ENCODE measurements around the gene STK25. TPM values are rescaled to one million over a fixed set of nuclear protein-coding genes. Genes with fewer than 3 reads are reported as not detected.
"Not testable (repeated sequence)": the region's sequence is repeated elsewhere in the genome, so short reads cannot be mapped to it uniquely, and the experiment has no call there.

The STK25 gene
- polyA plus RNA-seq, 3 donors = 62.7 to 215 (median 69.5) TPM

DNA sequence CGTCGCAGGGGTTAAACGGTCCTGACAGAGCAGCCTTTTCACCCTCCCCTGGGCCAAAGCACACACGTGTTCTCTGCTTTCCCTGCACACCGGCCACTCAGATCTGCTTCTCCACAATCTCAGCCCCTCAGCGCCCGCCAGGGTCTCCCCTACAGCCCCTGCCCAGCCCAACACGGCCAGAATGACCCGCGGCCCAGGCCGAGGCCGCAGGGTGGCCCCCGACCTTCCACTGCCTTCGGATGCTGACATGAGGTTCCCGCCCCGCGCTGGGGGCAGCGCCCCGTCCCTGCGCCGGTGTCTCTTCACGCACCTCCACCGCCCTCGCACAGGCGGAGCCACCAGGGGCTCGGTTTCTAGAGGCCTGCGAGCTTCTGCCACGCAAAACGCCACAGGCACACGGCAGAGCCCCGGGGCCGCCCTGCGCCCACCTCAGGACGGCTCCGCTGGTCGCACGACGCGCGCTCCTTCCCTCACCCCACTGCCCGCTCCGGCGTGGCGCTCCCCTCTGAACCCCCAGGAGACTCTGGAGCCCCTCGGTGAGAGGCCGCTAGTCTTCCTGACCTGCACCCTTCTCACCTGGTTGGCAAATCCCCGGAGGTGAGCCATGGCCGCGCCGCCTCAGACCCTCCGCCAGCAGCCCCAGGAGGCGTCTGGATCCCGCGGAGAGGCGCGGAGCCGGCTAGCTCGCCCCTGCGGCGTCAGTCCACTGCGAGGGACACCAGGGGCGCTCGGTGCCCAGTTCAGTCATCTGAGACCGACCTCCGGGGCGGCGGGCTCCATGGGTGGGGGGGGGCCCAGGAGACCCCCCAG lies 749 bp downstream of the STK25 start:
- 2% methylated on average over 64 of the region's 67 CpGs for WGBS (ENCODE audit: insufficient coverage)
- Histone ChIP-seq H3K27me3 (ENCODE audit: control insufficient read depth in 2 of 2, insufficient read depth in 2 of 2, low read length in 2 of 2) (peaks cover 0 to 20% of the 10 kb centered on the region in 2 donors), H3K4me2 (replicated peaks; ENCODE audit: extremely low read depth, low read length, poor library complexity, severe bottlenecking) (peak overlapping the region; percentile 94), H3K9ac (ENCODE audit: insufficient read depth, low read length, poor library complexity, severe bottlenecking) (peak overlapping the region; percentile 66), H3K36me3 (replicated peaks in 1 of 2; ENCODE audit: control insufficient read depth in 1 of 2, insufficient read depth in 2 of 2, low read length in 2 of 2) (no peaks in the 10 kb centered on the region), H3K27ac (ENCODE audit: low read depth in 1 of 2, low read length in 2 of 2) (no peak overlapping the region), H3K79me2 (ENCODE audit: insufficient read depth, low read length) (peaks cover 19% of the 10 kb centered on the region), H4K20me1 (ENCODE audit: insufficient read depth, low read length) (peaks cover 41% of the 10 kb centered on the region), H3K9me3 (replicated peaks in 1 of 2; ENCODE audit: control insufficient read depth in 1 of 2, insufficient read depth in 1 of 2, low read length in 2 of 2) (no peaks in the 10 kb centered on the region), H3K4me3 (replicated peaks in 1 of 3; ENCODE audit: low read depth in 2 of 3, low read length in 3 of 3) (peak overlapping the region; percentile 50 to 87 (median 81)), H2AFZ (ENCODE audit: insufficient read depth, low read depth, low read length, poor library complexity, severe bottlenecking) (peak overlapping the region; percentile 96), H3K4me1 (ENCODE audit: control insufficient read depth in 1 of 2, insufficient read depth in 2 of 2, low read length in 2 of 2) (peaks cover 17 to 19% of the 10 kb centered on the region in 2 donors)
- Mint-ChIP-seq H3K9me3 (peaks cover 0 to 4% (median 0%) of the 10 kb centered on the region in 7 donors), H3K36me3 (peaks cover 3 to 21% of the 10 kb centered on the region in 2 donors), H3K27ac (peak overlapping the region in 1 of 7 donors; percentile 40), H3K4me1 (peaks cover 23% of the 10 kb centered on the region), H3K27me3 (ENCODE audit: low read depth in 3 of 3) (peaks cover 20 to 29% (median 23%) of the 10 kb centered on the region in 3 donors), H3K4me3 (peak overlapping the region; percentile 81 to 89)
- TF ChIP-seq, protein P1, sequence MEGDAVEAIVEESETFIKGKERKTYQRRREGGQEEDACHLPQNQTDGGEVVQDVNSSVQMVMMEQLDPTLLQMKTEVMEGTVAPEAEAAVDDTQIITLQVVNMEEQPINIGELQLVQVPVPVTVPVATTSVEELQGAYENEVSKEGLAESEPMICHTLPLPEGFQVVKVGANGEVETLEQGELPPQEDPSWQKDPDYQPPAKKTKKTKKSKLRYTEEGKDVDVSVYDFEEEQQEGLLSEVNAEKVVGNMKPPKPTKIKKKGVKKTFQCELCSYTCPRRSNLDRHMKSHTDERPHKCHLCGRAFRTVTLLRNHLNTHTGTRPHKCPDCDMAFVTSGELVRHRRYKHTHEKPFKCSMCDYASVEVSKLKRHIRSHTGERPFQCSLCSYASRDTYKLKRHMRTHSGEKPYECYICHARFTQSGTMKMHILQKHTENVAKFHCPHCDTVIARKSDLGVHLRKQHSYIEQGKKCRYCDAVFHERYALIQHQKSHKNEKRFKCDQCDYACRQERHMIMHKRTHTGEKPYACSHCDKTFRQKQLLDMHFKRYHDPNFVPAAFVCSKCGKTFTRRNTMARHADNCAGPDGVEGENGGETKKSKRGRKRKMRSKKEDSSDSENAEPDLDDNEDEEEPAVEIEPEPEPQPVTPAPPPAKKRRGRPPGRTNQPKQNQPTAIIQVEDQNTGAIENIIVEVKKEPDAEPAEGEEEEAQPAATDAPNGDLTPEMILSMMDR (IDR thresholded peaks at IDR 0.05) = no peak
- intact Hi-C loops (cut with micrococcal nuclease) = loop anchor here (2.0 to 5.0 kb wide), 5 partner anchors 110 to 357 kb away; partner anchors contain the start of genes ATG4B (in 1 of the 2), DTYMK (in 1 of the 2), FARP2 (in 1 of the 2) and PPP1R7 (in 1 of the 2)
- DNase-seq = peak; percentile 17 to 25 (median 20)

DNA sequence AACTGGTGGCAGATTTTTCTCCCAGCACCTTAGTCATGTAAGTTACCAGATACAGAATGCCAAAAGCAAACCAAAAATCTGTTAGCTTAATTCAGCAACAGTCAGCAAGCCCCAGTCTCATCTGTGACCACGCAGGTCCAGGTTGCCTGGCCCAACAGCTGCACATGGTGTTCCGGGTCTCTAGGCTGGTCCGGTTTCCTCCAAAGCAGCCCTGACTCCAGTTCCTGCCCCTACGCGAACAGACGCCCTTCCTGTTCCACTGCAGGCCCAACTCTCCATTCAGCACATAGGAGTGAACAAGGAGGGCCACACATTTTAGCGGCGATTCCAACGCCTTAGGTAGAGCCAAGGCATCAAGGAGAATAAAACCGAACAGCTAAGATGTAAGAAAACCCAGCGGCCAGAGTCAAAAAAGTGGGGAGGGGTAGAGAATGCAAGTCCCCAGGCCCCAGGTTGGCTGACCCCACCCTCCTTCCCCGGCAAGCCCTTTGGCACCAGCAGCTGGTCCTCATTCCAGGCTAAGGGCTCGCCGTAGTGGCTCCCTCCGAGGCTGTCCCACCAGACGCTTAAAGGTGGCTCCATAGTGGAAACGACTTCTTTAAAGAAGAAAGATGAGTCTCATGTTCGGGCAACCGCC lies 1.5 kb downstream of the STK25 start:
- no peak overlapping the region for H3K27ac Mint-ChIP-seq
- peaks cover 23% of the 10 kb centered on the region for H3K4me1 Mint-ChIP-seq
- no peak for DNase-seq
- H3K9me3 ChIP-seq (replicated peaks in 1 of 2; ENCODE audit: control insufficient read depth in 1 of 2, insufficient read depth in 1 of 2, low read length in 2 of 2) = no peaks in the 10 kb centered on the region
- peak overlapping the region in 1 of 3 experiments; percentile 87 for H3K4me3 ChIP-seq (replicated peaks in 1 of 3; ENCODE audit: low read depth in 2 of 3, low read length in 3 of 3)
- peaks cover 19% of the 10 kb centered on the region for H3K79me2 ChIP-seq (ENCODE audit: insufficient read depth, low read length)
- peaks cover 17 to 29% (median 22%) of the 10 kb centered on the region in 3 donors for H3K27me3 Mint-ChIP-seq (ENCODE audit: low read depth in 3 of 3)
- WGBS (ENCODE audit: insufficient coverage) = 82% methylated on average over 17 of the region's 19 CpGs
- peak overlapping the region; percentile 66 for H3K9ac ChIP-seq (ENCODE audit: insufficient read depth, low read length, poor library complexity, severe bottlenecking)
- peak overlapping the region; percentile 81 to 89 for H3K4me3 Mint-ChIP-seq
- H4K20me1 ChIP-seq (ENCODE audit: insufficient read depth, low read length) = peaks cover 41% of the 10 kb centered on the region
- H3K4me1 ChIP-seq (ENCODE audit: control insufficient read depth in 1 of 2, insufficient read depth in 2 of 2, low read length in 2 of 2) = peaks cover 17 to 19% of the 10 kb centered on the region in 2 donors
- H3K36me3 Mint-ChIP-seq = peaks cover 3 to 28% of the 10 kb centered on the region in 2 donors
- no peak overlapping the region for H3K27ac ChIP-seq (ENCODE audit: low read depth in 1 of 2, low read length in 2 of 2)
- H2AFZ ChIP-seq (ENCODE audit: insufficient read depth, low read depth, low read length, poor library complexity, severe bottlenecking) = no peak overlapping the region
- H3K36me3 ChIP-seq (replicated peaks in 1 of 2; ENCODE audit: control insufficient read depth in 1 of 2, insufficient read depth in 2 of 2, low read length in 2 of 2) = peaks cover 0 to under 1% of the 10 kb centered on the region in 2 donors
- TF ChIP-seq, protein P1 (IDR thresholded peaks at IDR 0.05) = no peak
- peaks cover 0 to 4% (median 0%) of the 10 kb centered on the region in 7 donors for H3K9me3 Mint-ChIP-seq
- peak overlapping the region; percentile 94 for H3K4me2 ChIP-seq (replicated peaks; ENCODE audit: extremely low read depth, low read length, poor library complexity, severe bottlenecking)
- H3K27me3 ChIP-seq (ENCODE audit: control insufficient read depth in 2 of 2, insufficient read depth in 2 of 2, low read length in 2 of 2) = peaks cover 0 to 18% of the 10 kb centered on the region in 2 donors
- intact Hi-C loops (cut with micrococcal nuclease) = loop anchor here (5.0 kb wide), 4 partner anchors 110 to 180 kb away; partner anchors contain the start of genes ATG4B (in 1 of the 2), DTYMK (in 1 of the 2), FARP2 (in 1 of the 2) and THAP4 (in 1 of the 2)

DNA sequence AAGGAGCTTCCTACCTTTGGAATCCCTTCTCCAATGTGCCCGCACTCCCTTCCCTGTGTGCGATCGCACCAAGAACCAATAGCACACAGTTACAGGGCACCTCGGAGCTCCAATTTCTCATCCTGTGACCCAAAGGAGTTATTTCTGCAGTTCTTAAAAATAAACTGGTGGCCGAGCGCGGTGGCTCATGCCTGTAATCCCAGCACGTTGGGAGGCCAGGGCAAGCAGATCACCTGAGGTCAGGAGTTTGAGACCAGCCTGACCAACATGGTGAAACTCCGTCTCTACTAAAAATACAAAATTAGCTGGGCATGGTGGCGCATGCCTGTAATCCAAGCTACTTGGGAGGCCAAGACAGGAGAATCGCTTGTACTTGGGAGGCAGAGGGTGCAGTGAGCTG lies 2.1 kb downstream of the STK25 start:
- H3K4me3 ChIP-seq (replicated peaks in 1 of 3; ENCODE audit: low read depth in 2 of 3, low read length in 3 of 3); H3K27ac ChIP-seq (ENCODE audit: low read depth in 1 of 2, low read length in 2 of 2); H3K4me2 ChIP-seq (replicated peaks; ENCODE audit: extremely low read depth, low read length, poor library complexity, severe bottlenecking); DNase-seq; H2AFZ ChIP-seq (ENCODE audit: insufficient read depth, low read depth, low read length, poor library complexity, severe bottlenecking); H3K36me3 ChIP-seq (replicated peaks in 1 of 2; ENCODE audit: control insufficient read depth in 1 of 2, insufficient read depth in 2 of 2, low read length in 2 of 2); H3K9me3 ChIP-seq (replicated peaks in 1 of 2; ENCODE audit: control insufficient read depth in 1 of 2, insufficient read depth in 1 of 2, low read length in 2 of 2); H3K27ac Mint-ChIP-seq; H3K9me3 Mint-ChIP-seq; H3K9ac ChIP-seq (ENCODE audit: insufficient read depth, low read length, poor library complexity, severe bottlenecking): not testable (repeated sequence)
- intact Hi-C loops (cut with micrococcal nuclease) = loop anchor here (5.0 kb wide), 4 partner anchors 111 to 181 kb away; partner anchors contain the start of genes ATG4B (in 1 of the 2), DTYMK (in 1 of the 2), FARP2 (in 1 of the 2) and THAP4 (in 1 of the 2)
- H3K79me2 ChIP-seq (ENCODE audit: insufficient read depth, low read length) = peaks cover 19% of the 10 kb centered on the region
- Mint-ChIP-seq H3K36me3 (peaks cover 5 to 34% of the 10 kb centered on the region in 2 donors), H3K27me3 (ENCODE audit: low read depth in 3 of 3) (peaks cover 13 to 24% (median 21%) of the 10 kb centered on the region in 3 donors), H3K4me3 (peak overlapping the region in 1 of 2 donors; percentile 24), H3K4me1 (peaks cover 23% of the 10 kb centered on the region)
- 100% methylated on average over 6 of the region's 11 CpGs for WGBS (ENCODE audit: insufficient coverage)
- peaks cover 0 to 12% of the 10 kb centered on the region in 2 donors for H3K27me3 ChIP-seq (ENCODE audit: control insufficient read depth in 2 of 2, insufficient read depth in 2 of 2, low read length in 2 of 2)
- peaks cover 17 to 19% of the 10 kb centered on the region in 2 donors for H3K4me1 ChIP-seq (ENCODE audit: control insufficient read depth in 1 of 2, insufficient read depth in 2 of 2, low read length in 2 of 2)
- H4K20me1 ChIP-seq (ENCODE audit: insufficient read depth, low read length) = peaks cover 41% of the 10 kb centered on the region

All from CD14-positive monocyte (primary cell).